GM12891 (cell line): ENCODE measurements around the gene INPP4A.
"Not testable (repeated sequence)": the region's sequence is repeated elsewhere in the genome, so short reads cannot be mapped to it uniquely, and the experiment has no call there.

ENCODE experiments used
- DNase-seq: peaks from one replicate; pipeline ENCODE4 v3.0.0; 2011; ENCODE audit warnings: low spot score; ENCODE audit not compliant: insufficient read length
- FAIRE-seq: peaks from 2 replicates; lab custom pipeline; 2011; peaks lifted over from hg19 to GRCh38; lab: Jason Lieb, UNC
- PAX5 ChIP-seq: IDR thresholded peaks from 2 replicates; pipeline ENCODE4 v1.6.1; 2011; ENCODE audit warnings: low read length, moderate library complexity, mild to moderate bottlenecking; ENCODE audit not compliant: insufficient read depth, severe bottlenecking
- POLR2A ChIP-seq: IDR thresholded peaks from 2 replicates; pipeline ENCODE4 v1.6.1; 2011; ENCODE audit warnings: low read depth, low read length, control low read depth
- POLR2AphosphoS5 ChIP-seq: IDR thresholded peaks from 2 replicates; pipeline ENCODE4 v1.6.1; 2011; ENCODE audit warnings: low read depth, low read length, control low read depth
- POU2F2 ChIP-seq: IDR thresholded peaks from 2 replicates; pipeline ENCODE4 v1.6.1; 2011; ENCODE audit warnings: low read depth, mild to moderate bottlenecking, control low read depth, low read length, moderate library complexity
- SPI1 ChIP-seq: IDR thresholded peaks from 2 replicates; pipeline ENCODE4 v1.6.1; 2011; ENCODE audit warnings: low read depth, low read length, control low read depth
- TAF1 ChIP-seq: IDR thresholded peaks from 2 replicates; pipeline ENCODE4 v1.6.1; 2011; ENCODE audit warnings: low read depth, low read length, control low read depth

The INPP4A gene

DNA sequence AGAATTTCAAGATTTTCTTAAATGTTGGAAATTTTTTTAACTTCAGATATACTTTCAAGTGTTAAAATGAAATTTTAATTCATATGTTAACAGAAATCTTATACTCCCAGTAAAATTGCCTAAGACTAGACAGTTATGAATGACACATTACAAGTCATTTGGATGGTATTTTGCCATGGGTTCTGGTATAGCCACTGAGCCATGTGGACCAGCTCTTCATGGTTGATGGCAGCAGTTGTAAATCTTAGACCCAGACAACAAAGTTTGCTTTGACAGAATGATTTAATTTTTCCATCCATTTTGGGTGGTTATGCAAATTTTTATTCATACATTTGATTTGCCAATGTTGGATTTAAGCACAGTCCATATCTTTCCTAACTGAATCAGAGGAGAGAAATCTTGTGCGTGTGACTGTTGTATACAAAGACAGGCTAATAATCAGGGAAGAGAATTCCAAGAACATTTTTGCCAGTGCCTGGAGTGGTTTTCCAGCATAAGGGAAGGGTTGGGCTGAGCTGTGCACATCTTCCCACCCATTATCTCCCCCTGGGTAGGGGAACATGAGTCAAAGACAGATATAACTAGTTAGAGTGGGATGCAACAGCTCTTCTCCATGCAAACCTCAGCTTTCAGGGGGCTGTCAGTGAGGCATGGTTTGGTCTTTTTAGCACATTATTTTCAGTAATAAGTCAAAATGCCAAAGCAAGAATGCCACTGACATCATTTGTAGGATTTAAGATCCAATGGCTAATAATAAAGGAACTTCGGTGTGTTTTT is 28.1 kb upstream of the INPP4A start:
- TF ChIP-seq POLR2AphosphoS5 (no peak), TAF1 (no peak), SPI1 (no peak), PAX5 (no peak), POLR2A (no peak), POU2F2 (no peak)
- FAIRE-seq (no peak), DNase-seq (no peak)

- no peak for FAIRE-seq
These were observed 25.1 kb upstream of the INPP4A start for GRCh38 chr2:98419544-98419943.

GRCh38 chr2:98419977-98420725 is 24.5 kb upstream of the INPP4A start:
- TF ChIP-seq POLR2A, result no peak
- no peak for TF ChIP-seq POU2F2
- TF ChIP-seq TAF1, result no peak
- TF ChIP-seq POLR2AphosphoS5, result no peak
- TF ChIP-seq PAX5, result no peak
- no peak for TF ChIP-seq SPI1
- DNase-seq, result no peak
- no peak for FAIRE-seq

More at GRCh38 chr2:98419544-98419943, 25.1 kb upstream of the INPP4A start:
- TF ChIP-seq POLR2AphosphoS5 (no peak), TAF1 (no peak), SPI1 (no peak), PAX5 (no peak), POU2F2 (no peak), POLR2A (no peak)
- DNase-seq, result no peak

DNA sequence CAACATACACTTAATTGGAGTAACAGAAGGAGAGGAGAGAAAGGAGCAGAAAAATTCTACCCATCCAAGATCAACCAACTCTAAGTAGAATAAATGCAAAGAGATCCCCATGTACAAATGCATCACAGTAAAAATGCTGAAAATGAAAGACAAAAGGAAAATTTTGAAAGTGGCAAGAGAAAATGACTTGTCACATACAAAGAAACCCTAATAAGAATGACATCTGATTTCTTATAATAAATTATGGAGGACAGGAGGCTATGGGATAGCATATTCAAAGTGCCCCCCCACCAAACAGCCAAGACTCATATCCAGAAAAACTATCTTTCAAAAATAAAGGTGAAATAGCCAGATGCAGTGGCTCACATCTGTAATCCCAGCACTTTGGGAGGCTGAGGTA is 22.2 kb upstream of the INPP4A start:
- TF ChIP-seq SPI1, result no peak
- TF ChIP-seq TAF1, result no peak
- no peak for TF ChIP-seq PAX5
- no peak for TF ChIP-seq POLR2AphosphoS5
- TF ChIP-seq POU2F2, result no peak
- FAIRE-seq, result no peak
- no peak for DNase-seq

DNA sequence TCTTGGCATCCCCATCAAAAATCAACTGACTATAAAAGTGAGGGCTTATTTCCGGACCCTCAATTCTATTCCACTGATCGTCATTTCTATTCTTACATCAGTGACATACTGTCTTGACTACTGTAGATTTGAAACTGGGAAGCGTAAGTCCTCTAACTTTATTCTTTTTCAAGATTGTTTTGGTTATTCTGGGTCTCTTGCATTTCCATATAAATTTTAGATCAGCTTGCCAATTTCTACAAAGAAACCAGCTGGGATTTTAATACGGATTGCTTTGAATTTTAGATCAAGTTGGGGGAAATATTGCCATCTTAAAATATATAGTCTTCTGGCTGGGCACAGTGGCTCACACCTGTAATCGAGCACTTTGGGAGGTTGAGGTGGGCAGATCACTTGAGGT is 17.9 kb upstream of the INPP4A start:
- DNase-seq (no peak), FAIRE-seq (no peak)
- TF ChIP-seq POU2F2 (no peak), SPI1 (no peak), PAX5 (no peak), TAF1 (no peak), POLR2A (no peak), POLR2AphosphoS5 (no peak)

DNA sequence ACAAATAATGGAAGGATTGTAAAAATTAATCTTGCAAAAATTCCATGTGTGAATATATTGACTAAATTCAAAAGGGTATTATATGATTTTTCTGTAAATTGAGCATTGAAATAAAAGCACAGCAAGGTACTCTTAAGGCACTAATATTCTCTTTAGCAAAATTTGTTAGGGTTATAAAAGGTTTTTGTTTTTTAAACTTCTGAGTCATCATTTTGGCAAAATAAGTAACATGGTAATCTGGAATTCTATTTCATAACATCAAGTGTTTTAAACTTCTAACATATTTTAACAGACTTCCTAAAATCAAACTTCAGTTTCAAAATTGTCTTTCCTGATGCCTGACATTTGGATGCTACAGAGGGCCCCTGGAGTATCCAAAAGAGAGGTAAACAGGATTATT is 12.5 kb upstream of the INPP4A start:
- TF ChIP-seq SPI1 (no peak), POLR2AphosphoS5 (no peak), PAX5 (no peak), POLR2A (no peak), TAF1 (no peak), POU2F2 (no peak)

DNA sequence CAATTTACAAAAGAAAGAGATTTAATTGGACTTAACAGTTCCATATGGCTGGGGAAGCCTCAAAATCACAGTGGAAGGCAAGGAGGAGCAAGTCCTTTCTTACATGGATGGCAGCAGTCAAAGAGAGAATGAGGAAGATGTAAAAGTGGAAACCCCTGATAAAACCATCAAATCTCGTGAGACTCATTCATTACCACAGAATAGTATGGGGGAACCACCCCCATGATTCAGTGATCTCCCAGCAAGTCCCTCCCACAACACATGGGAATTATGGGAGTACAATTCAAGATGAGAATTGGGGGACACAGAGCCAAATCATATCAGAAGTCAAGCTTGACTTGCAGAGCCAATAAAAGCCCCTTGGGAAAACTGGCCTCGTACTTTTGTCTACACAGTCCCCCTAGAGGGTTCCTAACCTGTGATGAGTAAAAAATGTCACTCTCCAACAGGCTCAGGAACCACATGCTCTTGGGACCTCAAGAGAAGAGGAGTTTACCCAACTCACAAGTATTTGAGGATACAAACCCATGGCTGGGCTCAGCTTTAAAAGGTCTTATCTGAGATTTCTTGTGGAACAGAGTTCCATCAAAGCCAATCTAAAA is 11.2 kb upstream of the INPP4A start:
- DNase-seq, result no peak
- FAIRE-seq, result peak; percentile 9
- no peak for TF ChIP-seq PAX5
- TF ChIP-seq POLR2AphosphoS5, result no peak
- TF ChIP-seq POU2F2, result no peak
- TF ChIP-seq POLR2A, result no peak
- TF ChIP-seq TAF1, result no peak
- TF ChIP-seq SPI1, result no peak

More for the DNA sequence above, 12.5 kb upstream of the INPP4A start:
- no peak for FAIRE-seq
- DNase-seq, result no peak

DNA sequence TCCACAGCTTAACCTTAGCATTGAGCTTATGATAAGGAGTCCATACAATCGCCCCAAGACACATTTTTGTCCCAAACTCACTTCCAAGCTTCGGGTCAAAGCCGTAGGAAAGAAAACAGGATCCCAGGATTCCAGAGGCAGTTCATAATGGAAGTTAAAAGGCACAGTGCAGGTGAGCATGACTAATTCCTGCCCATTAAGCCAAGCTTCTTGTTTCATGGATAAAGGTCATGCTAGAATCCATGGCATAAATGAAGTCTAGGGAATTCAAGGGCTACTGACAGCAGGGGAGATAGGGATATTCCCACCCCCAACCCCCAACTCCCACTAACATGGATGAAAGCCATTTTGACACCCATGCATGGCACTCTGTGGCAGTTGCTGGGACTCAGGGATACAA is 10.2 kb upstream of the INPP4A start:
- TF ChIP-seq POLR2AphosphoS5 (no peak), SPI1 (no peak), POU2F2 (no peak), POLR2A (no peak), TAF1 (no peak), PAX5 (no peak)
- FAIRE-seq, result no peak
- no peak for DNase-seq

DNA sequence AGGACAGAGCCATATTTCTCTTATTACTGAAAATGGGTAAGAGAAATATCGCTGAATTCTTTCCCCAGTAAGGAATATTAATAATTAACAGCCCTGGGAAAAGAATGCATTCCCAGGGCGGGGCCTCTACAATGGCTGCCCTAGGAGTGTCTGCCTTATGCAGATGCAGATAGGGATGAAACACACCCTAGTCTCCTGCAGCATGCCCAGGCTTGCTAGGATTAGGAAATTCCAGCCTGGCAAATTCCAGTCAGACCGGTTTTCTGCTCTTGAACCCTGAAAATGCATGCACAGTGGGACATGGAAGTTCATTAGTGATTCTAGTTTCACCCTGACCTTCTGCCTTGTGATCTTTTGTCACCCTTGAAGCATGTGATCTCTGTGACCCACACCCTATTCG is 9.0 kb upstream of the INPP4A start:
- not testable (repeated sequence) for DNase-seq, FAIRE-seq
